Thymus (tissue), 11 donors: ENCODE measurements around the gene CALML4. TPM values are rescaled to one million over a fixed set of nuclear protein-coding genes. Genes with fewer than 3 reads are reported as not detected.

ENCODE experiments used
- DNase-seq, 9 donors: peaks; one replicate each; pipeline ENCODE4 v3.0.0-alpha.2; 2013; ENCODE audit warnings: low spot score in 9 of 9, low read depth in 6 of 9, missing footprints in 1 of 9
- H3K27ac ChIP-seq, 2 donors: one replicate each; pipeline ENCODE4 v1.5.1; 2013; ENCODE audit warnings: control low read depth in 1 of 2, low read depth in 1 of 2, low read length in 1 of 2, mild to moderate bottlenecking in 1 of 2, moderate library complexity in 1 of 2
- H3K27me3 ChIP-seq, 2 donors: one replicate each; pipeline ENCODE4 v1.5.1; 2013; ENCODE audit warnings: low read length in 1 of 2; ENCODE audit not compliant: control insufficient read depth in 2 of 2, insufficient read depth in 1 of 2
- H3K36me3 ChIP-seq, 2 donors: one replicate each; pipeline ENCODE4 v1.5.1; 2013; ENCODE audit warnings: low read length in 1 of 2, mild to moderate bottlenecking in 1 of 2, moderate library complexity in 1 of 2; ENCODE audit not compliant: control insufficient read depth in 2 of 2, insufficient read depth in 2 of 2
- H3K4me1 ChIP-seq, 2 donors: one replicate each; pipeline ENCODE4 v1.5.1; 2013; ENCODE audit warnings: low read length in 2 of 2; ENCODE audit not compliant: control insufficient read depth in 2 of 2, insufficient read depth in 2 of 2
- H3K4me3 ChIP-seq, 2 donors: one replicate each; pipeline ENCODE4 v1.5.1; 2013; ENCODE audit warnings: low read length in 2 of 2, control low read depth in 1 of 2, mild to moderate bottlenecking in 1 of 2
- H3K9me3 ChIP-seq, 2 donors: one replicate each; pipeline ENCODE4 v1.5.1; 2013; ENCODE audit warnings: low read length in 1 of 2, mild to moderate bottlenecking in 1 of 2; ENCODE audit not compliant: control insufficient read depth in 2 of 2, insufficient read depth in 1 of 2
- WGBS: extraction: QIAGEN DNeasy Blood & Tissue Kit; methylation state at CpG from one replicate; pipeline ENCODE4 v1.1.7; 2013; 5-methylcytosine and 5-hydroxymethylcytosine counted together
- polyA plus RNA-seq: library from polyadenylated mRNA; stranded (reverse); fragments of 200-250 nt; gene quantifications from one replicate; pipeline ENCODE4 v1.2.3, GENCODE V29; 2013
- total RNA-seq: library from RNA; stranded (reverse); fragments of 120-200 nt; gene quantifications from one replicate; pipeline ENCODE4 v1.2.4, GENCODE V29; 2013
- donor health status: healthy.

CALML4 gene
- total and polyA plus RNA-seq, 2 donors, result 8.8 to 18.3 TPM

GRCh38 chr15:68152342-68152741, 52.8 kb downstream of the CALML4 start:
- DNase-seq, result no peak
- Histone ChIP-seq H3K27ac (no peak overlapping the region), H3K36me3 (peaks cover 9 to 30% of the 10 kb centered on the region in 2 donors), H3K9me3 (no peaks in the 10 kb centered on the region), H3K4me1 (no peaks in the 10 kb centered on the region), H3K4me3 (no peak overlapping the region), H3K27me3 (no peaks in the 10 kb centered on the region)
- 98% methylated on average over 2 of the region's 2 CpGs for WGBS

- H3K27ac ChIP-seq, result no peak overlapping the region
- H3K36me3 ChIP-seq, result peaks cover 9 to 29% of the 10 kb centered on the region in 2 donors
- 87% methylated on average over 1 of the region's 1 CpG for WGBS
Observed at GRCh38 chr15:68151277-68151676, 53.9 kb downstream of the CALML4 start.

GRCh38 chr15:68150187-68150586, 54.9 kb downstream of the CALML4 start:
- Histone ChIP-seq H3K27ac (no peak overlapping the region), H3K9me3 (no peaks in the 10 kb centered on the region), H3K4me3 (no peak overlapping the region), H3K36me3 (peaks cover 9 to 21% of the 10 kb centered on the region in 2 donors), H3K27me3 (no peaks in the 10 kb centered on the region), H3K4me1 (no peaks in the 10 kb centered on the region)
- no peak for DNase-seq
- 95% methylated on average over 1 of the region's 1 CpG for WGBS

More at GRCh38 chr15:68151277-68151676, 53.9 kb downstream of the CALML4 start:
- Histone ChIP-seq H3K4me3 (no peak overlapping the region), H3K9me3 (no peaks in the 10 kb centered on the region), H3K27me3 (no peaks in the 10 kb centered on the region), H3K4me1 (no peaks in the 10 kb centered on the region)
- no peak for DNase-seq

- no peak overlapping the region for H3K27ac ChIP-seq
- peaks cover 3 to 14% of the 10 kb centered on the region in 2 donors for H3K36me3 ChIP-seq
- no peak overlapping the region for H3K4me3 ChIP-seq
- H3K27me3 ChIP-seq, result no peaks in the 10 kb centered on the region
- DNase-seq, result no peak
- no peaks in the 10 kb centered on the region for H3K9me3 ChIP-seq
- 98% methylated on average over 1 of the region's 1 CpG for WGBS
- no peaks in the 10 kb centered on the region for H3K4me1 ChIP-seq
Observed at GRCh38 chr15:68149059-68149458, 56.1 kb downstream of the CALML4 start.

- H3K36me3 ChIP-seq, result peaks cover 0 to 9% of the 10 kb centered on the region in 2 donors
- 94% methylated on average over 1 of the region's 1 CpG for WGBS
Observed at GRCh38 chr15:68148039-68148438, 57.1 kb downstream of the CALML4 start.

GRCh38 chr15:68145706-68146105, 59.4 kb downstream of the CALML4 start:
- Histone ChIP-seq H3K9me3 (no peaks in the 10 kb centered on the region), H3K4me1 (no peaks in the 10 kb centered on the region), H3K4me3 (no peak overlapping the region), H3K27ac (no peak overlapping the region), H3K36me3 (peaks cover 0 to 9% of the 10 kb centered on the region in 2 donors), H3K27me3 (no peaks in the 10 kb centered on the region)
- no peak for DNase-seq

More at GRCh38 chr15:68148039-68148438, 57.1 kb downstream of the CALML4 start:
- no peak overlapping the region for H3K27ac ChIP-seq
- H3K4me1 ChIP-seq, result no peaks in the 10 kb centered on the region
- no peaks in the 10 kb centered on the region for H3K9me3 ChIP-seq
- no peaks in the 10 kb centered on the region for H3K27me3 ChIP-seq
- H3K4me3 ChIP-seq, result no peak overlapping the region
- DNase-seq, result no peak

- no peaks in the 10 kb centered on the region for H3K27me3 ChIP-seq
- no peaks in the 10 kb centered on the region for H3K9me3 ChIP-seq
- peaks cover 0 to 9% of the 10 kb centered on the region in 2 donors for H3K36me3 ChIP-seq
- no peak overlapping the region for H3K4me3 ChIP-seq
- H3K4me1 ChIP-seq, result no peaks in the 10 kb centered on the region
- WGBS, result 99% methylated on average over 1 of the region's 1 CpG
- no peak overlapping the region for H3K27ac ChIP-seq
- DNase-seq, result no peak
Observed at GRCh38 chr15:68143785-68144184, 61.3 kb downstream of the CALML4 start.

GRCh38 chr15:68143129-68143528, 62.0 kb downstream of the CALML4 start:
- peaks cover 0 to 8% of the 10 kb centered on the region in 2 donors for H3K36me3 ChIP-seq

More at GRCh38 chr15:68143129-68143528, 62.0 kb downstream of the CALML4 start:
- H3K4me1 ChIP-seq, result no peaks in the 10 kb centered on the region
- DNase-seq, result no peak
- no peaks in the 10 kb centered on the region for H3K9me3 ChIP-seq
- H3K4me3 ChIP-seq, result no peak overlapping the region
- H3K27ac ChIP-seq, result no peak overlapping the region
- H3K27me3 ChIP-seq, result no peaks in the 10 kb centered on the region
- WGBS, result 97% methylated on average over 2 of the region's 2 CpGs
